Neural crest cell (in vitro differentiated cells): ENCODE results near the gene CSTF3. TPM values are rescaled to one million over a fixed set of nuclear protein-coding genes. Genes with fewer than 3 reads are reported as not detected.

Source experiments
- DNase-seq: peaks from one replicate; pipeline ENCODE4 v3.0.0; 2021; ENCODE audit warnings: low read depth, mixed read lengths, low spot score
- H3K27ac Mint-ChIP-seq: one replicate; pipeline ENCODE4 v1.8.0; 2021; ENCODE audit warnings: mild to moderate bottlenecking, mixed read lengths; ENCODE audit not compliant: unreplicated experiment
- H3K27me3 Mint-ChIP-seq: 2 replicates; pipeline ENCODE4 v1.8.0; 2021; ENCODE audit warnings: low read depth, mild to moderate bottlenecking, mixed read lengths
- H3K36me3 Mint-ChIP-seq: 2 replicates; pipeline ENCODE4 v1.8.0; 2021; ENCODE audit warnings: low read depth, mild to moderate bottlenecking, mixed read lengths
- H3K4me1 Mint-ChIP-seq: 2 replicates; pipeline ENCODE4 v1.8.0; 2021; ENCODE audit warnings: mixed read lengths
- H3K4me3 Mint-ChIP-seq: one replicate; pipeline ENCODE4 v1.8.0; 2021; ENCODE audit warnings: mild to moderate bottlenecking, mixed read lengths
- H3K9me3 Mint-ChIP-seq: 2 replicates; pipeline ENCODE4 v1.8.0; 2021; ENCODE audit warnings: mixed read lengths
- total RNA-seq: library from RNA; stranded (reverse); gene quantifications from 2 replicates; pipeline ENCODE4 v1.2.1, GENCODE V29; 2021
- TF ChIP-seq, protein P1 (sequence below): fragments of 200-600 bp; sonication (generic); conservative IDR thresholded peaks from 2 replicates; pipeline ENCODE4 v1.5.0; 2021; ENCODE audit warnings: antibody characterized with exemption, mild to moderate bottlenecking

CSTF3 gene
- total RNA-seq, 1 donor from 2014 or later, result 72.1 TPM

DNA sequence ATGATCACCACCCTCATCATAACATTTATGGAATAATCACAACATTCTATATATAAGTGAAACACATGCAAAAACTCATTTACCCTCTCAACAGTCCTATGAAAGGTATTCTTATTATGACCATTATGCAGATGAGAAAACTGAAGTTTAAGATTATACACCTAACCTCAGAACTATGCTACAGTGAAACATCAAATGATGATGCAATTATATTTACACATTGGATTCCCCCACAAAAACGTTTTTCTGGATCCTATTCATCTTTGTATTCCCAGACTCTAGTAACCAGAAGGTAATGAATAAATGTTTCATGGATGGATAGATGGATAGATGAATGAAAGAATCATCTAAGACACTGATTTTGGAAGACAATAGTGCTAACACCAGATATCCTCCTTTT is 67.1 kb downstream of the CSTF3 start:
- no peak for DNase-seq
- Mint-ChIP-seq H3K27ac (no peak overlapping the region), H3K27me3 (no peaks in the 10 kb centered on the region), H3K36me3 (peaks cover 14% of the 10 kb centered on the region), H3K4me1 (no peaks in the 10 kb centered on the region), H3K4me3 (no peak overlapping the region), H3K9me3 (no peaks in the 10 kb centered on the region)
- TF ChIP-seq, protein P1, sequence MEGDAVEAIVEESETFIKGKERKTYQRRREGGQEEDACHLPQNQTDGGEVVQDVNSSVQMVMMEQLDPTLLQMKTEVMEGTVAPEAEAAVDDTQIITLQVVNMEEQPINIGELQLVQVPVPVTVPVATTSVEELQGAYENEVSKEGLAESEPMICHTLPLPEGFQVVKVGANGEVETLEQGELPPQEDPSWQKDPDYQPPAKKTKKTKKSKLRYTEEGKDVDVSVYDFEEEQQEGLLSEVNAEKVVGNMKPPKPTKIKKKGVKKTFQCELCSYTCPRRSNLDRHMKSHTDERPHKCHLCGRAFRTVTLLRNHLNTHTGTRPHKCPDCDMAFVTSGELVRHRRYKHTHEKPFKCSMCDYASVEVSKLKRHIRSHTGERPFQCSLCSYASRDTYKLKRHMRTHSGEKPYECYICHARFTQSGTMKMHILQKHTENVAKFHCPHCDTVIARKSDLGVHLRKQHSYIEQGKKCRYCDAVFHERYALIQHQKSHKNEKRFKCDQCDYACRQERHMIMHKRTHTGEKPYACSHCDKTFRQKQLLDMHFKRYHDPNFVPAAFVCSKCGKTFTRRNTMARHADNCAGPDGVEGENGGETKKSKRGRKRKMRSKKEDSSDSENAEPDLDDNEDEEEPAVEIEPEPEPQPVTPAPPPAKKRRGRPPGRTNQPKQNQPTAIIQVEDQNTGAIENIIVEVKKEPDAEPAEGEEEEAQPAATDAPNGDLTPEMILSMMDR, result no peak

DNA sequence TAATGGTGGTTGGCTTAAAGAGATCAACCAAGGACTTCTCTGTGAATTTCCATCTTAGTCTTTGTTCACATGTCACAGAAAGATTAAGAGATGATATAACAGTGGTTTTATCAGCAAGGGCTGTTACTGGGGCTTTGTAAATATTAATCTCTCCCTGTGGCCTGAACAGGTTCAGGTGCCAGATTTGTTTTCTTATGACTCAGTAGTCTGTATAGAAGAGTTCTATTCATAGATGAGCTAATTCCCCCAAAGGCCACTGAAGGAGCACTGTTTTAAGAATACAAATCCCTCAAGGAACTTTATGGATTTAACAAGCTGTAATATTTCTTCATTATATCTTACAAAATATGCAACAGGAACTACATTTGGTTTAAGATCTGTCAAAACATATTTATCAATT is 71.5 kb downstream of the CSTF3 start:
- TF ChIP-seq, protein P1, result no peak
- Mint-ChIP-seq H3K27ac (no peak overlapping the region), H3K4me3 (no peak overlapping the region), H3K27me3 (no peaks in the 10 kb centered on the region), H3K9me3 (no peaks in the 10 kb centered on the region), H3K4me1 (no peaks in the 10 kb centered on the region), H3K36me3 (peaks cover 9% of the 10 kb centered on the region)
- no peak for DNase-seq

DNA sequence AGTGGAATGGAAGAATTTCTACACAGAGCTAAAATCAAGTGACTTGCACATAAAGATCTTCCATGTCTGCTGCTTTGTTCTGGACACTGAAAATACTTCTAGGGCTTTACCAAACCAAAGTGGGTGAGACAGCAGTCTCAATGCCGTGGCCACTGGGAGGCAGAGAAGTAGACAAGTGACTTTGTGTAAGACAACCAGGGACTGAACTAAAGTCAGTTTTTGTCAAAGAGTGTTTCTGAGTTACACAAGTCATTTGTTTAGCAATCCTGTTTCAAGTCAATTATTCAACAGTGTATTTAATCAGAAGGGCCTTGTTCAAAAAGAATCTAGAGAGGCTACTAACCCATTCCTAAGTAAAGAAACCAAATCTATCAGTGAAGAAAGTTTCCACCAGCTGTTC is 75.3 kb downstream of the CSTF3 start:
- H3K4me3 Mint-ChIP-seq, result no peak overlapping the region
- H3K36me3 Mint-ChIP-seq, result peaks cover 18% of the 10 kb centered on the region
- no peaks in the 10 kb centered on the region for H3K9me3 Mint-ChIP-seq
- no peaks in the 10 kb centered on the region for H3K4me1 Mint-ChIP-seq
- DNase-seq, result no peak
- TF ChIP-seq, protein P1, result no peak
- no peak overlapping the region for H3K27ac Mint-ChIP-seq
- no peaks in the 10 kb centered on the region for H3K27me3 Mint-ChIP-seq

DNA sequence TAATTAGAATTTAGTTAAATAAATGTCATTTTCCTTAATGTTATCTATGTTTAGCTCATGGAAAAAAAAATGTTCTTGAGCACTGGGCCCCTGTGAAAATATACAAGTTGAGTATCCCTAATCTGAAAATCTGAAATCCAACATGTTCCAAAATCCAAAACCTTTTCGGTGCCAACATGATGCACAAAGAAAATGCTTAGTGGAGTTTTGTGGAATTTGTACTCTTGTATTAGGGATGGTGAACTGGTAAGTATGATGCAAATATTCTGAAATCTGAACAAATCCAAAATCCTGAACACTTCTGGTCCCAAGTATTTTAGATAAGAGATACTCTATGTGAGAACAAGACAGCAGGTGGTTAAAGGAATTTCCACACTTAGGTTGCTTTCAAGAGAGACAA is 77.4 kb downstream of the CSTF3 start:
- DNase-seq, result no peak
- no peaks in the 10 kb centered on the region for H3K9me3 Mint-ChIP-seq
- H3K27ac Mint-ChIP-seq, result no peak overlapping the region
- no peaks in the 10 kb centered on the region for H3K4me1 Mint-ChIP-seq
- no peak overlapping the region for H3K4me3 Mint-ChIP-seq
- no peaks in the 10 kb centered on the region for H3K27me3 Mint-ChIP-seq
- TF ChIP-seq, protein P1, result no peak
- H3K36me3 Mint-ChIP-seq, result peaks cover 19% of the 10 kb centered on the region

DNA sequence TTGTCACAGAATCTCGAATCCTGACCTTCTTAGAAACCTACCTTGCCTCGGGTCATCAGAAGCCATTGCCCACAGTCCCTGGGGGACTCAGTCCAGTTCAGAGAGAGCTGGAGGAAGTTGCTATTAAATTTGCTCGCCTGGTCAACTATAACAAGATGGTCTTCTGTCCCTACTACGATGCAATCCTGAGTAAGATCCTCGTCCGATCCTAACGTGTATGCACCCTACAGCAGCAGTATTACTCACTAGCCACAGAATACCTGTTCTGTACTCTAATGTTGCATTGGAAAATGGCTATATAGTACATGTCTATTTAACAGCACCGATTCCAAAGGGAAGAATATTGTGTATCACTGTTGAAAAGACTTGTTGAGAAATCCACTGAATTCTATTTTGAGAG is 88.8 kb downstream of the CSTF3 start:
- Mint-ChIP-seq H3K36me3 (peaks cover 29% of the 10 kb centered on the region), H3K9me3 (peaks cover 3% of the 10 kb centered on the region), H3K4me3 (no peak overlapping the region), H3K27ac (no peak overlapping the region), H3K4me1 (peaks cover 4% of the 10 kb centered on the region), H3K27me3 (no peaks in the 10 kb centered on the region)
- TF ChIP-seq, protein P1, result no peak
- no peak for DNase-seq
